ENCODE measurements around the gene CYLC2.

Gene CYLC2, protein sequence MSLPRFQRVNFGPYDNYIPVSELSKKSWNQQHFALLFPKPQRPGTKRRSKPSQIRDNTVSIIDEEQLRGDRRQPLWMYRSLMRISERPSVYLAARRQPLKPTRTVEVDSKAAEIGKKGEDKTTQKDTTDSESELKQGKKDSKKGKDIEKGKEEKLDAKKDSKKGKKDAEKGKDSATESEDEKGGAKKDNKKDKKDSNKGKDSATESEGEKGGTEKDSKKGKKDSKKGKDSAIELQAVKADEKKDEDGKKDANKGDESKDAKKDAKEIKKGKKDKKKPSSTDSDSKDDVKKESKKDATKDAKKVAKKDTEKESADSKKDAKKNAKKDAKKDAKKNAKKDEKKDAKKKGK

DNA sequence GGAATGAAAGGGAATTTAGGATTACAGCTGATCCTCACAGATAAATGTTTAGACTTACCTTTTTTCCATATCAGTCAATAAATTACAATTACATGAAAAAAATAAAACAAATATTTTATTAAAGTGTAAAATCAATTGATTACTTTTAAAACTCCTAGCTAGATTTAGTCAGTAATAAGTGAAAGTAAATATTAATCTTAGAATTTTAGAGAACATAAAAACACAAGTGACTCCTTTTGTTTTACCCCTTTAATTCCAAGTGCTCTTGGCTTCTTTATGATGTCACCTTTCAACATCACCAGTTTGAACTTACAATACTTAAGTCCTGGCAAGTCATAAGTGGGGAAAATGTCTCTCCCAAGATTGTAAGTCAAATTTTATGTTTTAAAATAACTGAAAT is at the start of gene CYLC2:
TSS of gene CYLC2 (plus strand) at position 301 of the 400 bp plus-strand sequence. CDS start at position 349, 48 bp downstream.
- no peak for DNase-seq

DNA sequence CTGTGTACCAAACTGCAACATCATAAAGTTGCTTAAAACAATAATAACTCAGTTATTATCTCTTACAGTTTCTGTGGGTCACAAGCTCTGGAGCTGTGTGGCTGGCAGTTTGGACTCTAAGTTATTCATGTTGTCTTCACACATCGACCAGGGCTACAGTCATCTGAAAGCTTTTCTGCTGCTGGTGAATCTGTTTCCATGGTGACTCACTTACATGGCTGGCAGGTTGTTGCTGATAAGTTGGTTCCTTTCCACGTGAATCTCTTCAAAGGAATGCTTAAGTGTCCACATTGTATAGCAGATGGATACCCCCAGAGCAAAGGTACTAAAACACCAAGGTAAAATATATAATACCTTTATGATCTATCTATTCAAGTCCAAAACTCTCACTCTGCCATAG is 44.8 kb upstream of the CYLC2 start:
- DNase-seq: no peak

DNA sequence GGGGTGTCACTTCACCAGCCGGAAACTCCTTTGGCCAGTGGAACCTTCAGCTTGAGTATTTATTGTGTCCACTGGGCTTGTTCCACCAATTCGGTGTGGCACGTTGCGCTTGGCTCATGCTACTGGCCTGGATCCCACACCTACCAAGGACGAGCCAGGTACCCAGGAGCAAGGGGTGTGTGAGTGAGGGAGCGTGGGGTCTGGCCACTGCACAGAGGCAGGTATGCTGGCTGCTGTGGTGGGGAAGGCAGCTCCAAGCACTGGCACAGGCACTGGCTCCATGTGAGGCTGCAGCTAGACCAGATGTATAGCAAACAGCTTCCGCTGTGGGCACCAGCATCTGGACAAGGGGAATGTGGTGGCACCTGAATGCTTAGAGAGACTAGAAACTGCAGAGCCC is 28.1 kb upstream of the CYLC2 start:
- no peak for DNase-seq

DNA sequence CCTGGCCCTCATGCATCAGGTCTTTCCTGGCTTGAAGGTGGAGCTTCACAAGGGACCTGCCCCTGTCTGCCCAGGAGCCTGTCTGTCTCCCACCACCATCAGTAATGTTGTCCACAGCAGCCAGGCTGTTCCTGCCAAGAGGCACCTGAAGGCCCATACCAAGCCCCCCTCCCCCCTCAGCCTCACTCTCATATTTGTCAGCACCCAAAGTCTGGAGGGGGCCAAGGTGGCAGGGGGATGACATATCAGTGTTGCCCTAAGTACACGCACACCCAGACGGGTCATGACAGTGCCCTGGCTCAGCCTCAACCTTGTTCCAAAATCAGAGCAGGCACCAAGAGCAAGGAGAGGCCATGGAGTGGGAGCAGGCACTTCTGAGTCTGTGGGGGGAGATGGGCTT is 27.2 kb upstream of the CYLC2 start:
- no peak for DNase-seq

DNA sequence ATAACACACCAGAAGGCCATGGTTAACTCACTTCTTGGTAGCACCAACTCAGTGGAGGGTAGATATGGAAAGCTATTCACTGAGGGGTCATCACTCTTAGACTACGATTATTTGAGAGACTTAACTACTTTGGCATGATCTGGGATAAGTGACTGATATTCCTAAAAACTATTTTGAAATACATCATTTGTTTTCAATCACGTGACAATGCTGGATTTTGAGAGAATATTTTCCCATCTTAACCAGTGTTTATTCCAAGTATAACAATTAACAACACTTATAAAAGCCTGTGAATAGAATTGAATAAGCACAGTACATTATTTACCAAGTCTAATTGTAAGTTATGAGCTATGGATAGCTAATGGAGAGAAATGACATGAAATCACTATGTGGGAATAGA is 22.4 kb upstream of the CYLC2 start:
- DNase-seq: no peak

DNA sequence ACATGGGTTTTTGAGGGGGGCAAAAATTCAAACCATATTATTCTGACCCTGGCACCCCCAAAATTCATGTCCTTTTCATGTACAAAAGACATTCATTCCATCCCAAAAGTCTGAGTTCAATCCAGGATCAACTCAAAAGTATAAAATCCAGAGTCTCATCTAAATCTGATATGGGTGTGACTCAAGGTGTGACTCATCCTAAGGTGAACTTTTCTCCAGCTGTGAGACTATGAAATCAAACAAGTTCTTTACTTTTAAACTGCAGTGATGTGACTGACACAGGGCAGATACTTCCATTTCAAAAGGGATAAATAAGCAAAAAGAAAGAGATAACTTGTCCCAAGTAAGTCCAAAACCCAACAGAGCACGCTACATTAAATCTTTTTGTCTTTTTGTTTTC is 20.6 kb upstream of the CYLC2 start:
- DNase-seq: no peak

DNA sequence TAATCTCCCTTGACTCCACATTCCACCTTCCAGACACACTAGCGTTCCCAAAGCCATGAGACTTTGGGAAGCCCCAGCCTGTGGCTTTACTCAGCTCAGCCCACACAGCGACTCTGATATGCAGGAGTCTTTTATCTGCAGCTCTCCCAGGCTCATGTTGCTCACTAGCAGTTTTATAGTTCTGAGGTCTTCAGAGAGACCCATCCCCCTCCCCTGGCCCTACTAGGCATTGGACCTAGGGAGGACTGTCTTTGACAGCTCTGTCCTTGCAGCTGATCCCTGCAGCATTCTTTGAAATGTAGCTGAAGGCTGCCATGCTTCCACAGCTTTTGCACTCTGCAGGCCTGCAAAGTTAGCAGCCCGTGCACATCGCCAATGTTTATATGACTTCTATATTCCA is 19.9 kb upstream of the CYLC2 start:
- no peak for DNase-seq

DNA sequence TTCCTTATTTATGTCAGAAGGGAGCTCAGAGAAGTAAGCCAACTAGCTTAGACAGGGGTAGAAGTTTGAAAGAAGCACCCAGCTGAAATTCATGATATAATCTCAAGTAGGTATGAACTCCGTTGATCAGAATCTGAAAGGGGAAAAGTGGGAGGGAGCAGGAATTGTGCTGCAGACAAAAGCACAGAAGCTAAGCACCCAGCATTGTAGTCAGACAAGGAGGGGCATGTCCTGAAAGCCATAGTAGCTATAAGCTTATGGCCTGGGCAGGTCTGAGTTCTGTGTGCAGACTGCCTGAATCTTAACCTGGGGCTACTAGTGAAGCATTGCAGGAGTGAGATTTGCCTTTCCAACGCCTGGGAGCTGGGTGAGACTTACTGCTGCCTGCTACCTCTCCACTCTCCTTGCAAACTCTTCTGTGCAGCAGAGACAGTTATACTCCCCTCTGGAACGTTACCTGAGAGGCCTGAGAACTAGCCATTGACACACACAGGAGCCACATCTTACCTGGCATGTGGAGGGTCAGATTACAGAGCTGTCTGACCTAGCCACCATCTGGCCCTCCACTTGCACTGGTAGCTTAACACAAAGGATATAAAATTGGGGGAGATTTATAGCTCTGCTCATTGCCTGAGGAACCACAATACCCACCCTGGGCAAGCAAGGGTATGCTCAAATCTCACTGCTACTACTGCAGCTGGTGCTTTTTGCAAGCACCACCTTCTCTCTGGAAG is 9.8 kb upstream of the CYLC2 start:
- no peak for DNase-seq

DNA sequence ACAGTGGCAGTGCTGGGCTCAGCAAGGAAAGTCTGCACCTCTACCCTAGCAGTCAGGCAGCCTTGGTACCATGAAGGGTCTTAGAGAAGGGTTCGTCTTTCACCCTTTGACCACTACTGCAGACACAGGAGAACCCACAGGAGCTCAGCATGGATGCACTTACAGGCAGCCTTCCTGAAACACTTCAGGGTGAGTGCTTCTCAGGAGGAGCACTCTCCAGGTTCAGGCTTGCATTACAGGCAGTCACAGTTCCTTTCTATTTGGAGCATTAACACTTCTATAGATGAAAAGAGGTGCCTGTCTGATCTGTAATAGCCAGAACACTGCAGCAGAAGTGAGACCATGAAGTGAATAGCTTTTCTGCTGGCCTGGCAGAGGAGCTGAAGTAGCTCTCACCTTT is 8.7 kb upstream of the CYLC2 start:
- no peak for DNase-seq

DNA sequence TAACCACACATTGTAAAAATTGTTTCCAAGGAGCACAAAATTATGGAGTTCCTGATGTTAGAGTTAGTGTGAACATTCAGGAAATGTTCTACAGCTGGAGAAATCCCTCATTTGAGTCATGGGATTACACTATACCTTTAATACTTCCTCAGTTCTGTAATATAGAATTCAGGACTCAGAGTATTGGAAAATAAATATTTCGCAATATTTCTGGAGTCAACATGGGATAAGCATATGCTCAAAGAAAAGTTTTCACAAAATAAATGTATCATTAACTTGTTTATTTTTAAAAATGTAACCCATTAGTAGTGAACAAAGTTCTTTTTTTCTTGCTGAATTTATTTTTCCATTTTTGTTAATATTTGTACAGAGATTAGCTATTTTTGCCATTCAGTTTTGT is 8.6 kb downstream of the CYLC2 start:
- no peak for DNase-seq

DNA sequence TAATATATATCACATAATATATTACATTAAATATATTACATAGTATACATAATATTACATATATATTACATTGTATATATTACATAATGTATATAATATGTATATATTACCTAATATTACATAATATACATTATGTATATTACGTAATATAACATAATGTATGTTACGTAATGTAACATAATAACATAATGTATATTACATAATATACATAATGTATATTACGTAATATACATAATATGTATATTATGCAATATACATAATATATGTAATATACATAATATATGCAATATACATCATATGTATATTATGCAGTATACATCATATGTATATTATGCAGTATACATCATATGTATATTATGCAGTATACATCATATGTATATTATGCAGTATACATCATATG is 19.1 kb downstream of the CYLC2 start:
- no peak for DNase-seq

DNA sequence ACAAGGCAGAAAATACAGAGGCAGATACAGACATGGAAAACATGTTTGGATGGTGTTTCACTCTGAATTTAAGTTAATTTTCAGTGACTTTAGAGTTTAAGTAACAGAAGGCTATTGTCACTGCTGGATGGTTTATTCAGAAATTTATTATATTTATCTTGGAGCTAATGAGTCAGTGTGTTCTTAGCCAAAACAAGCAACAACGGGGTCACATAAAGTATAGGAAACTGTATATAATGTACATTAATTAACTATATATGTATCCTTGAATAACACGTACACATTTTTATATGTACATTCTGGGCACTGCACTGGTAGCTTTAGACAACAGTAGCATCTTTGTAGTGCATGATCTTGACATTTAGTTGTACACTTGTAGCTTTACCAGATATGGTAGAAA is 30.7 kb downstream of the CYLC2 start:
- no peak for DNase-seq

DNA sequence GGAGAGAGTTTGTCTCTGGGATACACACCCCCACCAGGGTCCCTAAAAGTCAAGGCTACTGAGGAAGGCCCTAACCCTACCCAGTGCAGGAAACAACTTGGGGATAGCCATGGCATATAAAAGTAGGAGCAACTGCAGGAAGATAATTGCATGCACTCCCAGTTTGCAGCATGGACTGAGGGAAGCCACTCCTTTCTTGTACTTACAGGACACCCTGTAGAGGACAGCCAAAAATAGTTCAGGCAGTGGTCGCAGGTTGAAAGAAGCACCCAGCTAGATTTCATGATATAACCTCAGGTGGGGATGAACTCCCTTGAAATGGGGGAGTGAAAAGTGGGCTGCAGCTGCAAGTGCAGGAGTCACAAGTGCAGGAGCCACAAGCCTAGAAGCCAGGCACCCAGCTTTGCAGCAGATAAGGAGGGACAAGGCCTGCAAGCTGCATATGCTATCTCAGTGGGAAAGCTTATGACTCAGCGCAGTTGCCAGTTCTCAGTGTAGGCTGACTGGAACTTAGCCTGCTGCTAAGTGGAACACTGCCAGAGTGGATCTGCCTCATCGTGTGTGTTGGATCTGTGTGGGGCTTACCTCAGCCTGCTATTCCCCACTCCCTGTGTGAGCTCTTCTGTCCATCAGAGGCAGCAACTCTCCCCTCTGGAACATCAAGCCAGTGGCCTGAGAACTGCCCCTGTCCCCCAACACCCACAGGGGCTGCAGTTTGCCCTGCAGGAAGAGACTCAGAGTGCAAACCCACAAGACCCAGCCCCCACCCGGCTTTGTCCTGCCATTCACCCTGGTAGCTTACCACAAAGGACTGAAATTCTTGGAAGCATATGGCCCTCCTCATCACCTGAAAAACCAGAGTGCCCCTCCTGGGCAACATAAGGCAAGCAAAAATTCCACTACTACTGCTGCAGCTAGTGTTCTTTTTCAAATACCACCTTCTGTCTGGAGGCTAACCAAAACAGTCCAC is 42.7 kb downstream of the CYLC2 start:
- peak; percentile 3 for DNase-seq

DNA sequence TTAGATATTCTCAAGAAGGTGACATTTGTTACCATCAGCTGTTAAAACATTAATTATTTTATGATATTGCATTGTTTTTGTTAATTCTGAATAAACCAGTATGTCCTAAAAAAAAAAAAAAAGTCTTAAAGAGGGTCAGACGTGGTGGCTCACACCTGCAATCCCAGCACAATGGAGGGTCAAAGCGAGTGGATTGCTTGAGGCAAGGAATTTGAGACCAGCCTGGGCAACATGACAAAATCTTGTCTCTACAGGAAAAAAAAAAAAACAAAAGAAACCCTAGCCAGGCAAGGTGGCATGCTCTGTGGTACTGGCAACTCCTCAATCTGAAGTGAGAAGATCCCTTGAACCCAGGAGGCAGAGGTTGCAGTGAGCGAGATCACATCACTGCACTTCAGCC is 46.8 kb downstream of the CYLC2 start:
- no peak for DNase-seq
